ENCODE results near the gene YWHAE.

DNA sequence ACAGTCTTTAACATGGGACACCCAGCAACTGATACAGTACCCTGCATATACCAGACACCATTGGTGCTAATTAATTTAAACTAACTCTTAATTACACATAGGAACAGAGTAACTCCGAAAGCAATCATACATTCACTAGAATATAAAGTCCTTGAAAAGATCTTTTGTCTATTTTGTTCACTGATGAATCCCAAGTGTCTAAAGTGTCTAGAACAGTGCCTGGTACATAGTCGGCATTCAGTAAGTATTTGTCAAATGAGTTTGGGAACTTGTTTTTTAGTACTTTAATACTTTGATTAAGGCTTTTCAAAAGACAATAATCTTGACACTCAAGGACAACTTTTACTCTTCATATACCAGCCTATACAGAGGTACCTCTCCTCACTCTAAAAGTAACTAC lies 13.8 kb downstream of the YWHAE start:
- TF ChIP-seq, protein P1, sequence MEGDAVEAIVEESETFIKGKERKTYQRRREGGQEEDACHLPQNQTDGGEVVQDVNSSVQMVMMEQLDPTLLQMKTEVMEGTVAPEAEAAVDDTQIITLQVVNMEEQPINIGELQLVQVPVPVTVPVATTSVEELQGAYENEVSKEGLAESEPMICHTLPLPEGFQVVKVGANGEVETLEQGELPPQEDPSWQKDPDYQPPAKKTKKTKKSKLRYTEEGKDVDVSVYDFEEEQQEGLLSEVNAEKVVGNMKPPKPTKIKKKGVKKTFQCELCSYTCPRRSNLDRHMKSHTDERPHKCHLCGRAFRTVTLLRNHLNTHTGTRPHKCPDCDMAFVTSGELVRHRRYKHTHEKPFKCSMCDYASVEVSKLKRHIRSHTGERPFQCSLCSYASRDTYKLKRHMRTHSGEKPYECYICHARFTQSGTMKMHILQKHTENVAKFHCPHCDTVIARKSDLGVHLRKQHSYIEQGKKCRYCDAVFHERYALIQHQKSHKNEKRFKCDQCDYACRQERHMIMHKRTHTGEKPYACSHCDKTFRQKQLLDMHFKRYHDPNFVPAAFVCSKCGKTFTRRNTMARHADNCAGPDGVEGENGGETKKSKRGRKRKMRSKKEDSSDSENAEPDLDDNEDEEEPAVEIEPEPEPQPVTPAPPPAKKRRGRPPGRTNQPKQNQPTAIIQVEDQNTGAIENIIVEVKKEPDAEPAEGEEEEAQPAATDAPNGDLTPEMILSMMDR (IDR thresholded peaks at IDR 0.05) = no peak
- TF ChIP-seq POLR2AphosphoS5 (IDR thresholded peaks at IDR 0.05) = no peak
- TF ChIP-seq POLR2A (IDR thresholded peaks at IDR 0.05) = no peak
